ENCODE measurements around the gene A1BG. TPM values are rescaled to one million over a fixed set of nuclear protein-coding genes. Genes with fewer than 3 reads are reported as not detected.
A peak's percentile ranks its signal among the peaks of the same experiment; 100 is the strongest.

A1BG gene
- total and polyA plus RNA-seq, 2 of the 13 experiments (the other 11 are each of a cell fraction or from before 2014, with no cell fraction given): 14.7 to 41.4 TPM

DNA sequence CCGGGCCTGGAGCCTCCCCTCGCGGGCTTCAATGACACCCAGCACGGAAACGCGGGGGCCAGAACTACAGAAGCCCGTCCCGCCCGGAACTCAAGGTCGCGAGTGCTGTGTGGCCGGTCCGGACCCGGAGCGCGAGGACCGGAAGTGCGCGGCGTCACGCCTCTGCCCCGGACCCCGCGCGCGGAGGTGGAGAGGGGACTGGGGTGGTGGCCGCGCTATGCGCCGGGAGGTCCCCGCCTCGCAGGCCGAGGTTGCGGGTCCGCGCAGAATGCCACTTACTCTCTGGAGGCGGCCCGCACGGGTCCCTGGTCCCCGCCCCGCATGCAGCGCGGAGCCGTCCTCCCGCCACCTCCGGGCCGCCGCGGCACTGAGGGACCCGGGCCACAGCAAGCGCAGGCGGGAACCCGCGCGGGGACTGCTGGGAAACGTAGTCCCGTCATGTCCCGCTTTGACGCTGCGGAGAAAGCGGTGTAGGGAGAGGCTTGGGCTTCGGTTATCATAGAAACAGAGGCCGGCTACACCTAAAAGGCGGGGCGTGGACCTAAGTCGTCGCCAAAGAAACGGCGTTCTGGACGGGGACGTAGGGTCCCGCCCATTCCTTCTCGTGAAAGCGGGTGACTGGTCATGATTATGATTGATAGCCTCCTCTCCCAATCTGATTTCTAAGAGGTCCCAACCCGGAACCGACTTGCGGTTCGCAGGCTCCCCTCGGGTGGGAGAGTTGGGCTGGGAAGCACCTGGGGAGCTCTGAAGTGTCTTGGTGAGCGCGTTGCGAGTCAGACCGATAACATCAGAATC is 27.6 kb upstream of the A1BG start, which contains the start of gene ZNF837 (continued):
- TF ChIP-seq, protein P1, sequence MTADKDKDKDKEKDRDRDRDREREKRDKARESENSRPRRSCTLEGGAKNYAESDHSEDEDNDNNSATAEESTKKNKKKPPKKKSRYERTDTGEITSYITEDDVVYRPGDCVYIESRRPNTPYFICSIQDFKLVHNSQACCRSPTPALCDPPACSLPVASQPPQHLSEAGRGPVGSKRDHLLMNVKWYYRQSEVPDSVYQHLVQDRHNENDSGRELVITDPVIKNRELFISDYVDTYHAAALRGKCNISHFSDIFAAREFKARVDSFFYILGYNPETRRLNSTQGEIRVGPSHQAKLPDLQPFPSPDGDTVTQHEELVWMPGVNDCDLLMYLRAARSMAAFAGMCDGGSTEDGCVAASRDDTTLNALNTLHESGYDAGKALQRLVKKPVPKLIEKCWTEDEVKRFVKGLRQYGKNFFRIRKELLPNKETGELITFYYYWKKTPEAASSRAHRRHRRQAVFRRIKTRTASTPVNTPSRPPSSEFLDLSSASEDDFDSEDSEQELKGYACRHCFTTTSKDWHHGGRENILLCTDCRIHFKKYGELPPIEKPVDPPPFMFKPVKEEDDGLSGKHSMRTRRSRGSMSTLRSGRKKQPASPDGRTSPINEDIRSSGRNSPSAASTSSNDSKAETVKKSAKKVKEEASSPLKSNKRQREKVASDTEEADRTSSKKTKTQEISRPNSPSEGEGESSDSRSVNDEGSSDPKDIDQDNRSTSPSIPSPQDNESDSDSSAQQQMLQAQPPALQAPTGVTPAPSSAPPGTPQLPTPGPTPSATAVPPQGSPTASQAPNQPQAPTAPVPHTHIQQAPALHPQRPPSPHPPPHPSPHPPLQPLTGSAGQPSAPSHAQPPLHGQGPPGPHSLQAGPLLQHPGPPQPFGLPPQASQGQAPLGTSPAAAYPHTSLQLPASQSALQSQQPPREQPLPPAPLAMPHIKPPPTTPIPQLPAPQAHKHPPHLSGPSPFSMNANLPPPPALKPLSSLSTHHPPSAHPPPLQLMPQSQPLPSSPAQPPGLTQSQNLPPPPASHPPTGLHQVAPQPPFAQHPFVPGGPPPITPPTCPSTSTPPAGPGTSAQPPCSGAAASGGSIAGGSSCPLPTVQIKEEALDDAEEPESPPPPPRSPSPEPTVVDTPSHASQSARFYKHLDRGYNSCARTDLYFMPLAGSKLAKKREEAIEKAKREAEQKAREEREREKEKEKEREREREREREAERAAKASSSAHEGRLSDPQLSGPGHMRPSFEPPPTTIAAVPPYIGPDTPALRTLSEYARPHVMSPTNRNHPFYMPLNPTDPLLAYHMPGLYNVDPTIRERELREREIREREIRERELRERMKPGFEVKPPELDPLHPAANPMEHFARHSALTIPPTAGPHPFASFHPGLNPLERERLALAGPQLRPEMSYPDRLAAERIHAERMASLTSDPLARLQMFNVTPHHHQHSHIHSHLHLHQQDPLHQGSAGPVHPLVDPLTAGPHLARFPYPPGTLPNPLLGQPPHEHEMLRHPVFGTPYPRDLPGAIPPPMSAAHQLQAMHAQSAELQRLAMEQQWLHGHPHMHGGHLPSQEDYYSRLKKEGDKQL (CRISPR knock-in tag; IDR thresholded peaks at IDR 0.05; ENCODE audit: low read depth): no peak; the same call in 1 of the 2 replicates
- TF ChIP-seq, protein P2, sequence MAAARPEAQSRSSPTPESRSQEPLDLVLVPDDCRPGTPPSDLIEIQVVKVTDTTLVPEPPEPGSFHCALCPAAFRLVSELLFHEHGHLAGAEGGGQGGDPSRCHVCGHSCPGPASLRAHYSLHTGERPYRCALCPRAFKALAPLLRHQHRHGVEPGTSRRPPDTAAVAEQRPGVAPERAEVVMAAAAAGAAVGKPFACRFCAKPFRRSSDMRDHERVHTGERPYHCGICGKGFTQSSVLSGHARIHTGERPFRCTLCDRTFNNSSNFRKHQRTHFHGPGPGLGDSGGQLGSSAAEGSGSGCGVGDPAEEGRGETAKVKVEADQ (CRISPR knock-in tag; IDR thresholded peaks at IDR 0.05; ENCODE audit: borderline replicate concordance): 0 out of 2 replicates have a peak, but pooled peaks have one; percentile 45
- TF ChIP-seq ZNF558 (CRISPR knock-in tag; IDR thresholded peaks at IDR 0.05; ENCODE audit: borderline replicate concordance): peak; percentile 84; the same call in 1 of the 2 replicates
- peak; percentile 93; the same call in 1 of the 2 replicates for TF ChIP-seq ZSCAN30 (CRISPR knock-in tag; IDR thresholded peaks at IDR 0.05)
- no peak for TF ChIP-seq PAF1 (CRISPR knock-in tag; IDR thresholded peaks at IDR 0.05)
- TF ChIP-seq ZNF549 (CRISPR knock-in tag; IDR thresholded peaks at IDR 0.05): no peak
- TF ChIP-seq, protein P3, sequence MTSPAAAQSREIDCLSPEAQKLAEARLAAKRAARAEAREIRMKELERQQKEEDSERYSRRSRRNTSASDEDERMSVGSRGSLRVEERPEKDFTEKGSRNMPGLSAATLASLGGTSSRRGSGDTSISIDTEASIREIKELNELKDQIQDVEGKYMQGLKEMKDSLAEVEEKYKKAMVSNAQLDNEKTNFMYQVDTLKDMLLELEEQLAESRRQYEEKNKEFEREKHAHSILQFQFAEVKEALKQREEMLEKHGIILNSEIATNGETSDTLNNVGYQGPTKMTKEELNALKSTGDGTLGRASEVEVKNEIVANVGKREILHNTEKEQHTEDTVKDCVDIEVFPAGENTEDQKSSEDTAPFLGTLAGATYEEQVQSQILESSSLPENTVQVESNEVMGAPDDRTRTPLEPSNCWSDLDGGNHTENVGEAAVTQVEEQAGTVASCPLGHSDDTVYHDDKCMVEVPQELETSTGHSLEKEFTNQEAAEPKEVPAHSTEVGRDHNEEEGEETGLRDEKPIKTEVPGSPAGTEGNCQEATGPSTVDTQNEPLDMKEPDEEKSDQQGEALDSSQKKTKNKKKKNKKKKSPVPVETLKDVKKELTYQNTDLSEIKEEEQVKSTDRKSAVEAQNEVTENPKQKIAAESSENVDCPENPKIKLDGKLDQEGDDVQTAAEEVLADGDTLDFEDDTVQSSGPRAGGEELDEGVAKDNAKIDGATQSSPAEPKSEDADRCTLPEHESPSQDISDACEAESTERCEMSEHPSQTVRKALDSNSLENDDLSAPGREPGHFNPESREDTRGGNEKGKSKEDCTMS (CRISPR knock-in tag; conservative IDR thresholded peaks at IDR 0.05): no peak
- no peak for TF ChIP-seq THYN1 (CRISPR knock-in tag; IDR thresholded peaks at IDR 0.05; ENCODE audit: borderline replicate concordance, low read depth)
- peak; percentile 51 for TF ChIP-seq SKI (IDR thresholded peaks at IDR 0.05; ENCODE audit: partially characterized antibody)
- peak; percentile 91 for TF ChIP-seq MAZ (IDR thresholded peaks at IDR 0.05; ENCODE audit: borderline replicate concordance, low read depth, low read length)
- TF ChIP-seq MAZ (CRISPR knock-in tag; IDR thresholded peaks at IDR 0.05; ENCODE audit: low read depth): peak; percentile 89; the same call in 1 of the 2 replicates
- no peak for TF ChIP-seq JARID2 (CRISPR knock-in tag; IDR thresholded peaks at IDR 0.05; ENCODE audit: insufficient replicate concordance)
- peak; percentile 86 for TF ChIP-seq ELF3 (CRISPR knock-in tag; IDR thresholded peaks at IDR 0.05)
- TF ChIP-seq, protein P4, sequence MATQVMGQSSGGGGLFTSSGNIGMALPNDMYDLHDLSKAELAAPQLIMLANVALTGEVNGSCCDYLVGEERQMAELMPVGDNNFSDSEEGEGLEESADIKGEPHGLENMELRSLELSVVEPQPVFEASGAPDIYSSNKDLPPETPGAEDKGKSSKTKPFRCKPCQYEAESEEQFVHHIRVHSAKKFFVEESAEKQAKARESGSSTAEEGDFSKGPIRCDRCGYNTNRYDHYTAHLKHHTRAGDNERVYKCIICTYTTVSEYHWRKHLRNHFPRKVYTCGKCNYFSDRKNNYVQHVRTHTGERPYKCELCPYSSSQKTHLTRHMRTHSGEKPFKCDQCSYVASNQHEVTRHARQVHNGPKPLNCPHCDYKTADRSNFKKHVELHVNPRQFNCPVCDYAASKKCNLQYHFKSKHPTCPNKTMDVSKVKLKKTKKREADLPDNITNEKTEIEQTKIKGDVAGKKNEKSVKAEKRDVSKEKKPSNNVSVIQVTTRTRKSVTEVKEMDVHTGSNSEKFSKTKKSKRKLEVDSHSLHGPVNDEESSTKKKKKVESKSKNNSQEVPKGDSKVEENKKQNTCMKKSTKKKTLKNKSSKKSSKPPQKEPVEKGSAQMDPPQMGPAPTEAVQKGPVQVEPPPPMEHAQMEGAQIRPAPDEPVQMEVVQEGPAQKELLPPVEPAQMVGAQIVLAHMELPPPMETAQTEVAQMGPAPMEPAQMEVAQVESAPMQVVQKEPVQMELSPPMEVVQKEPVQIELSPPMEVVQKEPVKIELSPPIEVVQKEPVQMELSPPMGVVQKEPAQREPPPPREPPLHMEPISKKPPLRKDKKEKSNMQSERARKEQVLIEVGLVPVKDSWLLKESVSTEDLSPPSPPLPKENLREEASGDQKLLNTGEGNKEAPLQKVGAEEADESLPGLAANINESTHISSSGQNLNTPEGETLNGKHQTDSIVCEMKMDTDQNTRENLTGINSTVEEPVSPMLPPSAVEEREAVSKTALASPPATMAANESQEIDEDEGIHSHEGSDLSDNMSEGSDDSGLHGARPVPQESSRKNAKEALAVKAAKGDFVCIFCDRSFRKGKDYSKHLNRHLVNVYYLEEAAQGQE (IDR thresholded peaks at IDR 0.05; ENCODE audit: borderline replicate concordance in 1 of 2, low read depth in 1 of 2, low read length in 2 of 2): peak in 1 of 2 experiments; percentile 42; a peak in 1 of 4 replicates
